ENCODE data around the gene ITGB4.

The ITGB4 gene

GRCh38 chr17:75734674-75735294, 13.5 kb downstream of the ITGB4 start:
- no peak for DNase-seq (ENCODE audit: low read depth, low spot score)
- in situ Hi-C loops (cut with HindIII; ENCODE audit: low sequenced_read_pairs): no loop called here
- no peak overlapping the region for H3K4me3 ChIP-seq (ENCODE audit: low read depth, low read length)
- TF ChIP-seq CTCF (IDR thresholded peaks at IDR 0.05; ENCODE audit: low read depth, low read length): no peak

- no peak overlapping the region for H3K4me3 ChIP-seq (ENCODE audit: low read depth, low read length)
- TF ChIP-seq CTCF (IDR thresholded peaks at IDR 0.05; ENCODE audit: low read depth, low read length): no peak
- DNase-seq (ENCODE audit: low read depth, low spot score): no peak
- in situ Hi-C loops (cut with HindIII; ENCODE audit: low sequenced_read_pairs): no loop called here
These were observed 15.0 kb downstream of the ITGB4 start for GRCh38 chr17:75736173-75736835.

GRCh38 chr17:75737133-75737962, 16.1 kb downstream of the ITGB4 start:
- in situ Hi-C loops (cut with HindIII; ENCODE audit: low sequenced_read_pairs): no loop called here
- TF ChIP-seq CTCF (IDR thresholded peaks at IDR 0.05; ENCODE audit: low read depth, low read length): no peak
- no peak for DNase-seq (ENCODE audit: low read depth, low spot score)
- H3K4me3 ChIP-seq (ENCODE audit: low read depth, low read length): no peak overlapping the region

- no peak for DNase-seq (ENCODE audit: low read depth, low spot score)
- TF ChIP-seq CTCF (IDR thresholded peaks at IDR 0.05; ENCODE audit: low read depth, low read length): no peak
- in situ Hi-C loops (cut with HindIII; ENCODE audit: low sequenced_read_pairs): no loop called here
- H3K4me3 ChIP-seq (ENCODE audit: low read depth, low read length): no peak overlapping the region
These were observed 17.1 kb downstream of the ITGB4 start for GRCh38 chr17:75738218-75738802.

- H3K4me3 ChIP-seq (ENCODE audit: low read depth, low read length): no peak overlapping the region
- DNase-seq (ENCODE audit: low read depth, low spot score): no peak
- no peak for TF ChIP-seq CTCF (IDR thresholded peaks at IDR 0.05; ENCODE audit: low read depth, low read length)
- in situ Hi-C loops (cut with HindIII; ENCODE audit: low sequenced_read_pairs): no loop called here
These were observed 17.9 kb downstream of the ITGB4 start for GRCh38 chr17:75739174-75739573.

DNA sequence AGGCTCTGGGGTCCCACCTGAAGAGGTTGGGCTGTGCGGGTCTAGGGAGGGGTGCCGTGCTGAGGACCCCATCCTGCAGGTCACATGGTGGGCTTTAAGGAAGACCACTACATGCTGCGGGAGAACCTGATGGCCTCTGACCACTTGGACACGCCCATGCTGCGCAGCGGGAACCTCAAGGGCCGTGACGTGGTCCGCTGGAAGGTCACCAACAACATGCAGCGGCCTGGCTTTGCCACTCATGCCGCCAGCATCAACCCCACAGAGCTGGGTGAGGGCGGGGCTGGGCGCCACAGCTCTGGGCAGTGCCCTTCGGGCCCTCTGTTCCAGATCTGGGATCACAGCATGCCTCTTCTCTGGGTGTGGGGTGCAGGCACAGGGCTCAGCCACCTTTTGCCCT, 18.5 kb downstream of the ITGB4 start:
- H3K4me3 ChIP-seq (ENCODE audit: low read depth, low read length): no peak overlapping the region
- no peak for DNase-seq (ENCODE audit: low read depth, low spot score)
- in situ Hi-C loops (cut with HindIII; ENCODE audit: low sequenced_read_pairs): no loop called here
- TF ChIP-seq CTCF (IDR thresholded peaks at IDR 0.05; ENCODE audit: low read depth, low read length): no peak
